ENCODE measurements around the gene RPS25.
A peak's percentile ranks its signal among the peaks of the same experiment; 100 is the strongest.
"Not testable (repeated sequence)": the region's sequence is repeated elsewhere in the genome, so short reads cannot be mapped to it uniquely, and the experiment has no call there.

The RPS25 gene

DNA sequence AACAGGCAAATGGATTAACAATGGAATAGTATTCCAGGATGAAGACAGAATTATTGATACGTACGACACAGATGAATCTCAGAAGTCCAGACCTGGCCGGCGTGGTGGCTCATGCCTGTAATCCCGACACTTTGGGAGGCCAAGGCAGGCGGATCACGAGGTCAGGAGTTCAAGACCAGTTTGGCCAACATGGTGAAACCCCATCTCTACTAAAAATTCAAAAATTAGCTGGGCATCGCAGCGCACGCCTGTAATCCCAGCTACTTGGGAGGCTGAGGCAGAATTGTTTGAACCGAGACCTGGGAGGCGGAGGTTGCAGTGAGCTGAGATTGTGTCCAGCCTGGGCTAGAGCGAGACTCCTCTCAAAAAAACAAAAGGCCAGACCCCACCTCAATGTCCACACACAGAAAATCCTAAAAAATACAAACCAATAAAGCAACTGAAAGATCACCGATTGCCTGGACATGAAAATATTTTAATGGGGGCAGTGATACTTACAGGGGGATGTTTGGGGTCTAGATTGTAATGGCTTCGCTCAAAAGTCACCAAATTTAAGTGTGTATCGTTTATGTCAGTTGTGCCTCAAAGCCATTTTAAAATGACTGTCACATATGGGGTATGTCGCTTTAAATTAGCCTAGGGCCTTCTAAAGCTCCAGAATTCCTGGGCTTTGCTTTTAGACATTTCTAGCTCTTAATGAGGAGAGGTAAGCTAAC is 3.8 kb downstream of the RPS25 start:
- DNase-seq = no peak

DNA sequence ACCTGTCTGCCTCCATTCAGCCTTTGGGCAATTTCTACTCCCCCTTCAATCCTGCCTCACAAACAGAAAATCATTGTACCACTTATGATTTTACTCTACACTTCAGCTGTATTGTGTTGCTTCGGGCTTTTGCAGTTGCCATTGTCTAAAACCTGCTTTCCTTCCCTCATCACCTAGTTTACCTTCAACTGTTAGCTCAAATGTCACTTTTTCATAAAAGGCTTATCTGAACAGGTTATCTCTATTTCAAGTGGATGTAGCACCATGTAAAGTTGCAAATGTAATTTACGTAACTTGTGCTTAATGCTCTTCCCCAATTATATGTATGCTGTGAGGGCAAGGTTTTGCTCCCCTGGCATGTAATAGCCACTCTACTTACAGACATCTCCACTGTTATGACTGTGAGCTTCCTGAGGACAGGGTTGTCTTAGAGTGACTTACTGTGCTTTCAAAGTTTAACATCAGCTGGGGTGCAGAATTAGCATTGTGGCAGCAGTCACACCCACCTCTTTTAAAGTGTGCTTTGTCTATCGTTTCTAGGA is 5.4 kb downstream of the RPS25 start:
- no peak for DNase-seq

DNA sequence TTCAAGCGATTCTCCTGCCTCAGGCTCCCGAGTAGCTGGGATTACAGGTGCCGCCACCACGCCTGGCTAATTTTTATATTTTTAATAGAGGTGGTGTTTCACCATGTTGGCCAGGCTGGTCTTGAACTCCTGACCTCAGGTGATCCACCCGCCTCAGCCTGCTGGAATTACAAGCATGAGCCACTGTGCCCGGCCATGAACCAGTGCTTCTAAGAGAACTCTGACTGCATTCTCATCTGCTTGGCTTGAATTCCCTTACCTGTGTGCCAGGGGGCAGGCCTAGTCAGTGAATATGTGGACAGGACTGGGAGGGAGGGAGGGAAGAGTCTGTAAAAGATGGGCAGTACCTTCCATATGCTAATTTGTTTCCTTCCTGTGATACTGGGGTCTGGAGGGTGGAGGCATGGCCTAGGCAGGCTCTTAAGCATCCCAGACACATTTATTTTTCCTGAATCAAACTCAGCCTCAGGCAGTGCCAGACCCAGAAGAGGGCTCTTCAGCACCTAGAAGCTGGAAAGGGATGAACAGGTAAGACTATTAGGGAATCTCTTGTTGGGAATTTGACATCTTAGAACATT is 6.6 kb downstream of the RPS25 start:
- no peak for DNase-seq

DNA sequence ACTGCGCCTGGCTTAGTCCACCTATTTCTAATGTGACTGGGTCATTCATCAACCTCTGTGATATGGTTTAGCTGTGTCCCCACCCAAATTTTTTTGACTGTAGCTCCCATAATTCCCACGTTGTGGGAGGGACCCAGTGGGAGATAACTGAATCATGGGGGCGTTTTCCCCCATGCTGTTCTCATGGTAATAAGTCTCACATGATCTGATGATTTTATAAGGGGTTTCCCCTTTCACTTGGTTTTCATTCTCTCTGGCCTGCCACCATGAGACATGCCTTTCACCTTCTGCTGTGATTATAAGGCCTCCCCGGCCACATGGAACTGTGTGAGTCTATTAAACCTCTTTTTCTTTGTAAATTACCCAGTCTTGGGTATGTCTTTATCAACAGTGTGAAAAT is 11.5 kb downstream of the RPS25 start:
- no peak for DNase-seq

DNA sequence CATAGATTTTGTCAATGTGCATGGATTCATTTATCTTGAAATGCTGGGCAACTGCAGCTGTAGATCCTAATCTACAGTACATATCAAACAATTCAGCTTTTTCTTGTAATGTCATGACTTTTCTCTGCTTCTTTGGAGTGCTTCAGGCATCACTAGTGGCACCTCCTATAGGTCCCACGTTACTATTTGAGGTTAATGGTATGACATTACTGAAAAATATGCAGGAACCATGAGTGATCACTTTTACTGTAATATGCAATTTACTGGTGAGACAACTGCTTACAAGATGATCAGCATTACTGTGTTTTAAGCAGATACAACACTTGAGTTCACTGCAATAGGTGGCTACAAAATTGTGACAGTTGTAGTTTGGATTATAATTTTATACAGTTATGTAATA is 17.2 kb downstream of the RPS25 start:
- DNase-seq = no peak

DNA sequence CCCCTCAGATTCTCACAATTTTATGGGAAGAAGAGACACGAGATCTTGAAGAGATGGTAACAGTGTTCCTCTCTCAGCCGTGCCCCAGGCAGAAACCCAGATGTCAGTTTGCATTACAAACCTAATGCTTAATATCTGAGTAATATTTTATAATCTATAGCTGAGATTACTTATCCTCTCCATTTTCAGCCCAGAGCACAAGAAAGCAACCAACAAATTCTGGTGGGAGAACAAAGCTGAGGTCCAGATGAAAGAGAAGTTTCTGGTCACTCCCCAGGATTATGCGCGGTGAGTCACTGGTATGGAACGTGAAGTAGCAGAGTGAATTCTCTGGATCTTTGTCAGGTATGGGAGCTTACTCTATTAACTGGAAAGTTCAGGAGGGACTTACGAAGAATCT is 19.3 kb downstream of the RPS25 start:
- DNase-seq = no peak

DNA sequence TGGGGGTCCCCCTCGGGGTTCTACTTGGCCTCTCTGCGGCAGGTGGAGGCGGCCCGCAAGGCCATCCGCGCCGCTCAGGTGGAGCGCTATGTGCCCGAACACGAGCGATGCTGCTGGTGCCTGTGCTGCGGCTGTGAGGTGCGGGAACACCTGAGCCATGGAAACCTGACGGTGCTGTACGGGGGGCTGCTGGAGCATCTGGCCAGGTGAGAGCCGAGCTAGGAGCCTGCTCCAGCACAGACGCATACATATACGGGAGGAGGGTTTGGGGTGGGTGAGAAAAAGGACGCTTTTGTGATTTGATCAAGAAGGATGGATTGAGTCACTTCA is 19.8 kb downstream of the RPS25 start:
- DNase-seq = no peak

DNA sequence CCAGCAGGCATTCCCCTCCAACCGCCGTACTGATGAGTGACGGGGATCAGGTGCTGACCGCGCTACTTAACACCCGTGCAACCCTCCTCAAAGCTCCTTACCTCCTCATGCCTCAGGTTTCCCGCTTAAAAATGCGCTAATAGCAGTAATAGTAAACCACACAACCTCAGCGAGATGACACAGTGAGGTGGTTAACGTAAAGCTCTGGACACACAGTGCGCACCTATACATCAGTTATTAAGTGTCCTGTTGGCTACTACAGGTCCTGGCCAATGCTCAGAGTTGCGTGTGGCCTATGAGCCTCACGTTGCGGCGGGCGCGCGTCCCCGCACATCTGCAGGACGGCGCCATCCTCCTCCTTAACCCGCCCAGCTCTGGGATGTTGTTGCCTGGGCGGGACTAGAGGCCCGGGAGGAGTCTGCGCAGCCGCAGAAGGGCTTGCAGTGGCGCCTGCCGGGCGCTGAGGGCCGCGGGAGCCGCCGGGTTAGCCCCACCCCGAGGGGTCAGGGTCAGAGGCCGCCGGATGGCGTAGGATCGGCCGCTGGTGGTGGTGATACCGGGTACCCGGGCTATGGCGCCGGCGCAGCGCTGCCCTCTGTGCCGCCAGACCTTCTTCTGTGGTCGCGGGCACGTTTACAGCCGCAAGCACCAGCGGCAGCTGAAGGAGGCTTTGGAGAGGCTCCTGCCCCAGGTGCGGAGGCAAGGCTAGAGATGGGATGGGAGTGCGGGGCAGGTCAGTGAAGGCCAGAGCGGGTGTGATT is 20.3 kb downstream of the RPS25 start, which contains the start of gene CENATAC:
TSS of gene CENATAC (plus strand) at position 512 of the 761 bp plus-strand sequence. CDS start at position 572, 60 bp downstream.
- DNase-seq = peak; percentile 98

DNA sequence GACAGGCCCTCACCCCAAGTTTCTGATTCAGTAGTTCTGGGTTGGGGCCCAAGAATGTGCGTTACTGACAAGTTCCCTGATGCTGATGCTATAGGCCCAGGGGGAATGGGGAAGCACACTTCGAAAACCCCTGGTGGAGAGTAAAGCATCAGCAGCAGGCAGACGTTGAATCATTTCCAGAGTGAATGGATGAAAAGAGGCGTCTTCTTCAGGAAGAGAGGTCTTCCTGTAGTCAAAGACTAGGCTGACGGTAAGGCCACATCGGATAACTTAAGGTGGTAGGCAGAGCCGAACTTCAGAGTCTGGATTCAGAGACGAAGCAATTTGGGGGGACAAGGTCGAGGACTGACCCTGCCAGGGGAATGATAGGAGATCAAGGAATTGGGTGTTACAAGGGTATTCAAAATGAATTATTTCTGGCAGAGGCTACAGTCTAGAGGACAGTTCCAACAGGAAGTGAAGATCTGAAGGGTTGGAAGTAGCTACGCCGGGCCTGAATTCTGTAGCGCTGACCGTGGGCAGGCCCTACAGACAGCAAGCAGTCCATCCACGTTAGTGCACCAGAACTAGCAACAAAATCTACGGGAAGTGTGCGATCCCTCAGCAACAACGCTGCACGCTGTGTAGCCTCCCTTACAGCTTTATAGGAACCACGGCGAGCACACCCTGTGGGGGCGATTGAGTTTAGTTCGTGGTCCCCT is 21.1 kb downstream of the RPS25 start:
- peak; percentile 84 for DNase-seq

DNA sequence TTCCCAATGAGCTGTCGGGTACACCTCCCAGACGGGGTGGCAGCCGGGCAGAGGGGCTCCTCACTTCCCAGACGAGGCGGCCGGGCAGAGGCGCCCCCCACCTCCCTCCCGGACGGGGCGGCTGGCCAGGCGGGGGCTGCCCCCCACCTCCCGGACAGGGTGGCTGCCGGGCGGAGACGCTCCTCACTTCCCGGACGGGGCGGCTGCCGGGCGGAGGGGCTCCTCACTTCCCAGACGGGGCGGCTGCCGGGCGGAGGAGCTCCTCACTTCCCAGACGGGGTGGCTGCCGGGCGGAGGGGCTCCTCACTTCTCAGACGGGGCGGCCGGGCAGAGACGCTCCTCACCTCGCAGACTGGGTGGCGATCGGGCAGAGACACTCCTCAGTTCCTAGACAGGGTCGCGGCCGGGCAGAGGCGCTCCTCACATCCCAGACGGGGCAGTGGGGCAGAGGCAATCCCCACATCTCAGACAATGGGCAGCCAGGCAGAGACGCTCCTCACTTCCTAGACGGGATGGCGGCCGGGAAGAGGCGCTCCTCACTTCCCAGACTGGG is 26.6 kb downstream of the RPS25 start:
- DNase-seq = not testable (repeated sequence)

DNA sequence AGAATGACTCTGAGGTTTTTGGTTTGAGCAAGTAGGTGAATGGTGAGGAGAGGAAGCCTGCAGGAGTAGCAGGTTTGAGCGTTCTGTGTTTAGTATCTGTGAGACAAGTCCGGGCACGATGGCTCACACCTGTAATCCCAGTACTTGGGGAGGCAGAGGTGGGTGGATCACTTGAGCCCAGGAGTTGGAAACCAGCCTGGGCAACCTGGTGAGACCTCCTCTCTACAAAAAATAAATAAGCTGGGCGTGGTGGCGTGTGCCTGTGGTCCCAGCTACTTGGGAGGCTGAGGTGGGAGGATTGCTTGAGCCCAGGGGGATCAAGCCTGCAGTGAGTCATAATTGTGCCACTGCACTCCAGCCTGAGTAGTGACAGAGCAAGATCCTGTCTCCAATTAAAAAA is 29.9 kb downstream of the RPS25 start:
- no peak for DNase-seq

DNA sequence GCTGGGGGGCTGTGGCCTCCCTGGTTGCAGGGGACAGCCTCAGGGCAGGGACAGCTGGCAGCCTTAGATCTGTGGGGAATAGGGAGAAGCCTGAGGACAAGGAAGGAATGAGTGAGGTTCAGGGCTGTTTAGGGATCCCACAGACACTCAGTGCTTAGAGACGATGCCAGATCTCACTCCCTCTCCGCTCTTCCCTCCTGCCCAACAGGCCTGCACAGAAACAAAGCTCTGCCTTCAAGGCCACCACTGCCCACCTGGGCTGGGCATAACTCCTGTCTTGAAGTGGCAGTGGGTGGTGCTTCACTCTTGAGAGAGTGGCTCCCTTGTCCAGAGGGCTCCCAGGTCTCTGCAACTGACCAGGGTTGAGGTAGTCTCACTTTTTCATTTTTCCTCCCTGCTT is 33.3 kb downstream of the RPS25 start:
- DNase-seq = no peak

DNA sequence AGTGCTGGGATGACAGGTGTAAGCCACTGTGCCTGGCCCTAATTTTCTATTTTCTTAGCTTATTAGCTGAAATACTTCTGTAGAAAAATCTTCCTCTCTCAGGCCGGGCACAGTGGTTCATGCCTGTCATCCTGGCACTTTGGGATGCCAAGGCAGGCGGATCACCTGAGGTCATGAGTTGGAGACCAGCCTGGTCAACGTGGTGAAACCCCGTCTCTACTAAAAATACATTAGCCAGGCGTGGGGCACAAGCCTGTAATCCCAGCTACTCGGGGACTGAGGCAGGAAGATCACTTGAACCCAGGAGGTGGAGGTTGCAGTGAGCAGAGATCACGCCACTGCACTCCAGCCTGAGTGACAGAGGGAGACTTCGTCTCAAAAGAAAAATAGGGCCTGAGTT is 33.8 kb downstream of the RPS25 start:
- not testable (repeated sequence) for DNase-seq

DNA sequence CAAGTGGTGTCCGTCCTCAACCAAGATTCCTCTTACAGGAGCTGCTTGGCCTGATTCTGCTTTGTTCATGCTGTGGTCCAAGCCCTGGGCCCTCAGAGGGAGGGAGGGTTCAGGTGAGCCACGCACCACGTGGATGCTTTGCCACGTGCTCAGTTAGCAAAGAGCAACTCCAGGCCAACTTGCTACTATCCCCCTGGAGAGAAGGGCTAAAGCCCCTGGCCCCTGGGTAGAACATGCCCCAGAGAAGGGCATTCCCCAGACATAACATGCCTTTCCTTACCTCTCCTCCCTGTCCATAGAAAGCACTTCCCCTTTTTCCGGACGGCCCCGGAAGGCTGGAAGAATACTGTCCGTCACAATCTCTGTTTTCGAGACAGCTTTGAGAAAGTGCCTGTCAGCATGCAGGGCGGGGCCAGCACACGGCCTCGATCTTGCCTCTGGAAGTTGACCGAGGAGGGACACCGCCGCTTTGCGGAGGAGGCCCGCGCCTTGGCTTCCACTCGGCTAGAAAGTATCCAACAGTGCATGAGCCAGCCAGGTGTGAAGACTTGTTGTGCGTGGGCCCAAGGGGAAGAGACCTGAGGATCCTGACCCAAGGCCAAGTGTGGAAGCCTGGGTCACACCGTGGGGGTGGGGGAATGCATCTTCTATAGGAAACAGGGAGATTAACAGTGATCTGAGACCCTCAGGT is 37.8 kb downstream of the RPS25 start:
- DNase-seq = peak; percentile 66

DNA sequence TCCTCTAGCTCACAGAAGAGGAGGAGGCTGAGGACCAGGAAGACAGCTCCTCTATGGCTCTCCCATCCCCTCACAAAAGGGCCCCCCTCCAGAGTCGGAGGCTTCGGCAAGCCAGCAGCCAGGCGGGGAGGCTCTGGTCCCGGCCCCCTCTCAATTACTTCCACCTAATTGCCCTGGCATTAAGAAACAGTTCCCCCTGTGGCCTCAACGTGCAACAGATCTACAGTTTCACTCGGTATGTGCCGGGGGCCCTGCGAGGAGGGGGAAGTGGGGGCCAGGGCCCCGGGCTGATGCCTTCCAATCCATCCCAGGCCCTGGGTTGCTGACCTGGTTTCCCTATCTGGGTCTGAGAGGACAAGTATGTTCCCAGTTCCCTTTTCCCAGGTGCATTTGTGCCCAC is 38.7 kb downstream of the RPS25 start:
- peak; percentile 62 for DNase-seq

DNA sequence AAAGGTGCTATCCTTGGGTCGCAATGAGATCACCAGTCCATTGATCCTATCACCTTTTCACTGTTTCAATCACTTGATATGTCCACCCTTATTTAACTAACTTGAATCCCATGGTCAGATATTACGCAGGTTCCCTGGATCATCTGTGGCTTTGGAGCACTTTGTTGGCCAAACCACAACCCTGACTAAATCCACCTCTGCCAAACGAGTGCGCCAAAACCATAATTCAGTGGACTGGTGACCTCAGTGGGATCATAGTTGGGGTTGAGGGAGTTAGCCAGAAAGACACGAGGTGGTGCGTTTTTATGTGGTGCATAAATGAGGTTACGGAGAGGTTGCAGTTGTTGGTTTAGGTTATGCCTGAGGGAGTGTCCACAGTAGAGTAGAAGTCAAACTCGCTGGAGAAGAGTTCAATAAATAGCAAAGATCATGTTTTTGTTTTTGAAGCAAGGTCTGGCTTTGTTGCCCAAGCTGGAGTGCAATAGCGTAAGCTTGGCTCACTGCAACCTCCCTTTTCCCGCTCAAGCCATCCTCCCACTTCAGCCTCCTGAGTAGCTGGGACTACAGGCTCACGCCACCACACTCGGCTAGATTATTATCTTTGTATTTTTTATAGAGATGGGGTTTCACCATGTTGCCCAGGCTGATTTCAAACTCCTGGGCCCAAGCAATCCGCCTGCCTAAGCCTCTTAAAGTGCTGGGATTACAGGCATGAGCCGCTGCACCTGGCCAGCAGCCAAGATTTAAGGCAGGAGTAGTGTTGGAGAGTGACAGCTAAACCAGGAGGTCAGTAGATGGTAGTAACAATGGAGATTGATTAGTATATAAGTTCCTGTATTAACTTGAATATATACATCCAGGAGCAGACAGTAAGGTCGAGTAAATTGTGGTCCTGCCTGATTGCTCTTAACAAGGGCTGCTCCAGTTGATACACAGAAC is 42.1 kb downstream of the RPS25 start:
- DNase-seq = no peak

DNA sequence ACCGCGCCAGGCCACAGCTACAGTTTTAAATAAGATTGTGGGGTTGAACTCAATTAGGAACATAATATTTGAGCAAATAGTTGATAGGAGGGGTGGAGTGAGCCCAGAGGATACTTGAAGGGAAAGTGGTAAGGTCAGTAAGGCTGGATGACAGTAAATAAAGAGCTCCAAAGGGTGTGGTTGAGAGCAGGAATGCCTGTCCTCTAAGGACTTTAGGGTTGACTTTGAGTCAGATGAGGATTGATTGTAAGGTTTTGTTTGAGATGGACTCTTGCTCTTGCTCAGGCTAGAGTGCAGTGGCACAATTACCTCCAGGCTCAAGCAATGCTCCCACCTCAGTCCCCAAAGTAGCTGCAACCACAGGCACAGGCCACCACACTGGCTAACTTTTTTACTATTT is 44.2 kb downstream of the RPS25 start:
- DNase-seq = no peak

DNA sequence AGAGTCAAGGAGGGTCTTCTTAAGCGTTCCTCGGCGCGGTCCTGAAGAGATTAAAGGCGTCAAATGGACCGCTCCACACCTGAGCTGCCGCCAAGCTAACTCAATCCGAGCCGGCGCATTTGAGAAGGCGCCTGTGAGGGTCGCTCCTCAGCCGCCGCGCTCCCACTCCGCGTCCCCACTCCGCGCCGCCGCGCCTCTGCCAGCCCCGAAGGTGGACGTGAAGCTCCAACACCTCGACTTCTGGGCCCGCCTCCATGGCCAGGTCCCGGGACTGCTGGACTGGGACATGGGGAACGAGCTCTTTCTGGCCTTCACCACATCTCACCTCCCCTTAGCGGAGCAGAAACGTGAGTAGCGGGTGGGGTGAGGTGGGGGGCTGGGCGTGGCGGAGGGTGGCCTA is 46.5 kb downstream of the RPS25 start, which contains the start of gene FOXR1:
TSS of gene FOXR1 (plus strand) at position 116 of the 400 bp plus-strand sequence. CDS start at position 287, 171 bp downstream.
- no peak for DNase-seq

DNA sequence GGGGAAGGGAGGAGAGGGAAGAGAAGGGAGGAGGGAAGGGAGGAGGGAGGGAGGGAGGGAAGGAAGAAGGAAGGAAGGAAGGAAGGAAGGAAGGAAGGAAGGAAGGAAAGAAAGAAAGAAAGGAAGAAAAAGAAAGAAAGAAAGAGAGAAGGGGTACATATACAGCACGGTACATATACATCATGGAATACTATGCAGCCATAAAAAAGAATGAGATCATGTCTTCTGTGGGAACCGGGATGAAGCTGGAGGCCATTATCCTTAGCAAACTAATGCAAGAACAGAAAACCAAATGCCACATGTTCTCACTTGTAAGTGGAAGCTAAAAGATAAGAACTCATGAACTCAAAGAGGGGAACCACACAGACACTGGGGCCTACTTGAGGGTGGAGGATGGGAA is 48.6 kb downstream of the RPS25 start:
- not testable (repeated sequence) for DNase-seq

All from hematopoietic multipotent progenitor cell treated with erythropoietin and hydrocortisone succinate and interleukin-3 and kit ligand, for 4 days (in vitro differentiated cells).